ENCODE measurements around the gene CAPNS1. TPM values are rescaled to one million over a fixed set of nuclear protein-coding genes. Genes with fewer than 3 reads are reported as not detected.

CAPNS1 gene
- total RNA-seq, 1 experiment from 2014 or later, result 489 TPM

GRCh38 chr19:36111200-36111539 is 28.7 kb upstream of the CAPNS1 start:
- Histone ChIP-seq H3K36me3 (ENCODE audit: control insufficient read depth, insufficient read depth, low read length) (peaks cover 8% of the 10 kb centered on the region; the same call in 1 of the 2 replicates), H3K4me1 (peaks cover 6% of the 10 kb centered on the region; the same call in 1 of the 2 replicates), H3K9me3 (no peaks in the 10 kb centered on the region), H3K4me3 (ENCODE audit: low read depth, low read length) (no peak overlapping the region), H3K27me3 (replicated peaks; ENCODE audit: control insufficient read depth, insufficient read depth, low read length) (no peaks in the 10 kb centered on the region)
- DNase-seq, result no peak
- Mint-ChIP-seq H3K4me1 (ENCODE audit: low read depth, unreplicated experiment) (peaks cover 8% of the 10 kb centered on the region), H3K4me3 (ENCODE audit: unreplicated experiment) (no peak overlapping the region), H3K36me3 (ENCODE audit: insufficient read depth, unreplicated experiment) (peaks cover 50% of the 10 kb centered on the region), H3K27me3 (ENCODE audit: insufficient read depth, unreplicated experiment) (no peaks in the 10 kb centered on the region), H3K27ac (ENCODE audit: unreplicated experiment) (no peak overlapping the region), H3K9me3 (ENCODE audit: unreplicated experiment) (no peaks in the 10 kb centered on the region)
- intact Hi-C loops (cut with micrococcal nuclease; ENCODE audit: unreplicated experiment), result no loop called here
- CTCF ChIA-PET, result no interaction called here
- no TSS peak for BruUV-seq (replicated peaks)
- no peak for TF ChIP-seq CTCF (IDR thresholded peaks at IDR 0.05; ENCODE audit: insufficient read depth in 1 of 2, low read depth in 1 of 2, low read length in 1 of 2, severe bottlenecking in 1 of 2, unreplicated experiment in 1 of 2)
- POLR2A ChIA-PET, result no interaction called here

GRCh38 chr19:36112678-36113077 is 27.2 kb upstream of the CAPNS1 start:
- H3K36me3 Mint-ChIP-seq (ENCODE audit: insufficient read depth, unreplicated experiment), result peaks cover 55% of the 10 kb centered on the region
- H3K4me3 Mint-ChIP-seq (ENCODE audit: unreplicated experiment), result peak overlapping the region; percentile 92
- no TSS peak for BruUV-seq (replicated peaks)

GRCh38 chr19:36113425-36113824 is 26.4 kb upstream of the CAPNS1 start:
- intact Hi-C loops (cut with micrococcal nuclease; ENCODE audit: unreplicated experiment), result no loop called here
- H3K36me3 Mint-ChIP-seq (ENCODE audit: insufficient read depth, unreplicated experiment), result peaks cover 59% of the 10 kb centered on the region
- no peaks in the 10 kb centered on the region for H3K27me3 ChIP-seq (replicated peaks; ENCODE audit: control insufficient read depth, insufficient read depth, low read length)
- H3K27me3 Mint-ChIP-seq (ENCODE audit: insufficient read depth, unreplicated experiment), result no peaks in the 10 kb centered on the region
- CTCF ChIA-PET, result no interaction called here
- POLR2A ChIA-PET, result no interaction called here
- no peaks in the 10 kb centered on the region for H3K9me3 ChIP-seq
- DNase-seq, result no peak
- peak overlapping the region; percentile 92 for H3K4me3 Mint-ChIP-seq (ENCODE audit: unreplicated experiment)
- BruUV-seq (replicated peaks), result no TSS peak
- no peaks in the 10 kb centered on the region for H3K9me3 Mint-ChIP-seq (ENCODE audit: unreplicated experiment)
- peak overlapping the region; percentile 92 for H3K4me3 ChIP-seq (ENCODE audit: low read depth, low read length)
- H3K36me3 ChIP-seq (ENCODE audit: control insufficient read depth, insufficient read depth, low read length), result peaks cover 8% of the 10 kb centered on the region; the same call in 1 of the 2 replicates
- peaks cover 25% of the 10 kb centered on the region for H3K4me1 Mint-ChIP-seq (ENCODE audit: low read depth, unreplicated experiment)
- H3K27ac Mint-ChIP-seq (ENCODE audit: unreplicated experiment), result peak overlapping the region; percentile 96
- peaks cover 7% of the 10 kb centered on the region; the same call in 1 of the 2 replicates for H3K4me1 ChIP-seq
- no peak for TF ChIP-seq CTCF (IDR thresholded peaks at IDR 0.05; ENCODE audit: insufficient read depth in 1 of 2, low read depth in 1 of 2, low read length in 1 of 2, severe bottlenecking in 1 of 2, unreplicated experiment in 1 of 2)

More at GRCh38 chr19:36112678-36113077, 27.2 kb upstream of the CAPNS1 start:
- H3K36me3 ChIP-seq (ENCODE audit: control insufficient read depth, insufficient read depth, low read length), result peaks cover 8% of the 10 kb centered on the region; the same call in 1 of the 2 replicates
- no peak for DNase-seq
- Mint-ChIP-seq H3K4me1 (ENCODE audit: low read depth, unreplicated experiment) (peaks cover 18% of the 10 kb centered on the region), H3K27ac (ENCODE audit: unreplicated experiment) (peak overlapping the region; percentile 62), H3K27me3 (ENCODE audit: insufficient read depth, unreplicated experiment) (no peaks in the 10 kb centered on the region), H3K9me3 (ENCODE audit: unreplicated experiment) (no peaks in the 10 kb centered on the region)
- ChIA-PET CTCF (no interaction called here), POLR2A (no interaction called here)
- no peak overlapping the region for H3K4me3 ChIP-seq (ENCODE audit: low read depth, low read length)
- TF ChIP-seq CTCF (IDR thresholded peaks at IDR 0.05; ENCODE audit: insufficient read depth in 1 of 2, low read depth in 1 of 2, low read length in 1 of 2, severe bottlenecking in 1 of 2, unreplicated experiment in 1 of 2), result no peak
- H3K27me3 ChIP-seq (replicated peaks; ENCODE audit: control insufficient read depth, insufficient read depth, low read length), result no peaks in the 10 kb centered on the region
- H3K4me1 ChIP-seq, result peaks cover 7% of the 10 kb centered on the region; the same call in 1 of the 2 replicates
- intact Hi-C loops (cut with micrococcal nuclease; ENCODE audit: unreplicated experiment), result no loop called here
- no peaks in the 10 kb centered on the region for H3K9me3 ChIP-seq
